GM21515 (cell line): Measurements from ENCODE around the gene COL3A1.

ENCODE experiments used
- ATAC-seq: cut with Tn5 transposase; IDR thresholded peaks from one replicate; pipeline ENCODE4 v1.9.1; 2021; ENCODE audit not compliant: unreplicated experiment

COL3A1 gene

DNA sequence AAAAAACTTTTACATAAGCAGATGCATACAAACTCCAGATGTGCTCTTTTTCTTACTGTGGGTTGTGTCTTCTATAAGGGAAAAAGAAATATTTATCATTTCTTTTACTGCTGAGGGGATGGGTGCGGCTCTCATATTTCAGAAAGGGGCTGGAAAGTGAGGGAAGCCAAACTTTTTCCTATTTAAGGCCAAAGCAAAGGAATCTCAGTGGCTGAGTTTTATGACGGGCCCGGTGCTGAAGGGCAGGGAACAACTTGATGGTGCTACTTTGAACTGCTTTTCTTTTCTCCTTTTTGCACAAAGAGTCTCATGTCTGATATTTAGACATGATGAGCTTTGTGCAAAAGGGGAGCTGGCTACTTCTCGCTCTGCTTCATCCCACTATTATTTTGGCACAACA is at the start of gene COL3A1:
TSS of gene COL3A1 (plus strand) at position 210 of the 400 bp plus-strand sequence. CDS start at position 327, 117 bp downstream.
- ATAC-seq = no peak

DNA sequence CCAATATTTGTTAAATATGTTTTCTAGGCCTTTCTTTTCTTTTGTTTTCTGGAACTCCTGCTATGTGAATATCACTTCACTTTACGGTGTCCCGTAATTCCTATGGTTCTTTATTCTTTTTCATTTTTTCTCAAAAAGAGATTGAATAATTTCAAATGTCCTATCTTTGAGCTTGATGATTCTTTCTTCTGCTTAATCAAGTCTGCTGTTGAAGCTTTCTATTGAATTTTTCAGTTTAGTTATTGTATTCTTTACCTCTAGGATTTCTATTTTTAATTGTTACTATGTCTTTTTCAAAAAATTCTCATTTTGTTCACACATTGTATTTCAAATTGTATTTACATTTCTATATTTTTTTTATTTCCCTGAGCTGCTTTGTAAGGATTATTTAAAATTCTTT is 45.5 kb upstream of the COL3A1 start:
- no peak for ATAC-seq

DNA sequence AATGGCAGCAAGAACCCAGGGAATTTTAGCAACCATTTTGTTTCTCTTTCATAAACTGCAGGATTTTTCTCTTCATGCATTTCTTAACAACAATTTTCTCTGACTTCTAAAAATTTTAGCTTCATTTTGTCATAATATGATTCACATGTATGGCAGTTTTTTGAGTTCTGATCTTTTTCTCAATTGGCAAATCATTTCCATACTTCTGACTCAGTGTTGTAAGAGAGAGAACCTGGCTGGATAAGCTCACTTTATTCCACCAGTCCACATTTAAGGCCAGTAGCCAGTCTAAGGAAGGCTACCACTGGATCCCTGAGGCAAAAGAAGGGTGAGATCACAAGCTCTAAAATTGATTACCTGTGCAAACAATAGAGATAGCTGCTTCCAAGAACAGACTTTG is 42.8 kb upstream of the COL3A1 start:
- ATAC-seq = no peak

DNA sequence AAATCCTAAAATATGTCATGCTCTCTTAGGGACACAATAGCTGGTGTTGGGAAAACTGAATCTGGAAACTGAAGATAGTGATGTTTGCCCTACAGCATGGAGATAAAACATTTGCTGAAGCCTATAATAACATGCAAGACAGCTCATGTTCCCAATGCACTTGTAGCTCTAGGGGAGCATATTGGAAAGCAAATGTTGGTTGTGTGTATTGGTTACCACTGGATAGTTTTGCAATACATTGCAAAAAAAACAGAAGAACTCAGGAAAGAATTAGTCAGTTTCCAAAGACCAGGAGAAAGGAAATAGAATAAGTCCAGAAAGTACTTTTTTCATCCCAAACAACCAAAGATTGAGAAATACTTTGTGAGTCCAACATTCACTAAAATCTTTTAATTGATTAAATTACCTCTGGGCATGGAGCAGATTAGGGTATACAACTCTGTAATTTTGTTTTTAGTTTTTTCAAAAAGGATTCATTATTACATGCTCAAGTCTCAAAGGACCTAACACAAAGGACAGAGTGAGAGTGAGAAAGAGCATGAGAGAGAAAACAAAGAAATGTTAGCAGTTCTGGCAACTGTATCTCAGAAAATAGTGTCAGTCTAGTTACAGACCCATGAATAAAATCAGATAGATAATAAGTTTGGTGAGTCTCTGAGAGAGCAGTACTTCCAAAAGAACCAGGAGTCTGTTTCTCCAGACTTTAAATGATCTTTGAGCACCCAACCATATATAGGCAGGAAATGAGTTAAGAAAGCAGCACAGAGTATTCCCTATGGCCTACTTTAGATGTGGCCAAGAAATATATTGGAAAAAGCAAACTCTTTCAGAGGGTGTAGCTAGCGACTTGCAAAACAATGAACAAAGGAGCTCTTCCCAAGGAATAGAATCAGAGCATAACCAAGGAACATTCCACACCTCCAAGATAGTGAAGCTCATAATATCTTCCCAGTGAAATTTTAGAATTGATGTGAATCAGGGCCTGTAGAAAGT is 36.6 kb upstream of the COL3A1 start:
- no peak for ATAC-seq

DNA sequence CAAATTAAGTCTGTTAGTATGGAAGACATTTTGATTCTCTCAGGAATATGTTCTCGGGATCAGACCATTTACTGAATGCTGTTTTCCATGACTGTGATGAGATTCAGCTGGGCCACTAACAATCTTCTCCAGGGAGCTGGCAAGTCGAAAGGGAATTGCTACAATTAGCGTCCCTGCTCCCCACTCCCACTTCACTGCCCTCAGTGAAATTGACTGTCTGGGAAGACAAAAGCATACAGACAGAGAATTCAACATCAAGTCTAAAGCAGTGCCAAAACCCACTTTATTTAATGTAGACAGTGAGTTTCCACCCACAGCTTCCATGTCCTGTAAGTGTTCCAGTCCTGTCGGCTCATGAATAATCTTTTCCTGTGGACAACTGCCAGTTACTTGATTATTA is 34.0 kb upstream of the COL3A1 start:
- no peak for ATAC-seq

DNA sequence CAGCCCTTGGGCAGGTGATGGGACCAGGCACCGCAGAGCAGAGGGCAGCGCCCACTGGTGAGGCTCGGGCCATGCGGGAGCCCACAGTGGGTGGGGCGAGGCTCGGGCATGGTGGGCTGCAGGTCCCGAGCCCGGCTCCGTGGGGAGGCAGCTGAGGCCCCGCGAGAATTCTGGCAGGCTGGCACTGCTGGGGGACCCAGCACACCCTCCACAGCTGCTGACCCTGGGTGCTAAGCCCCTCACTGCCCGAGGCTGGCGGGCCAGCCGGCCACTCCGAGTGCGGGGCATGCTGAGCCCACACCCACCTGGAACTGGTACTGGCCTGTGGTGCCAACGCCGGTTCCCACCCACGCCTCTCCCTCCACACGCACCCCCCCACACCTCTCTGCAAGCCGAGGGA is 29.7 kb upstream of the COL3A1 start:
- no peak for ATAC-seq

DNA sequence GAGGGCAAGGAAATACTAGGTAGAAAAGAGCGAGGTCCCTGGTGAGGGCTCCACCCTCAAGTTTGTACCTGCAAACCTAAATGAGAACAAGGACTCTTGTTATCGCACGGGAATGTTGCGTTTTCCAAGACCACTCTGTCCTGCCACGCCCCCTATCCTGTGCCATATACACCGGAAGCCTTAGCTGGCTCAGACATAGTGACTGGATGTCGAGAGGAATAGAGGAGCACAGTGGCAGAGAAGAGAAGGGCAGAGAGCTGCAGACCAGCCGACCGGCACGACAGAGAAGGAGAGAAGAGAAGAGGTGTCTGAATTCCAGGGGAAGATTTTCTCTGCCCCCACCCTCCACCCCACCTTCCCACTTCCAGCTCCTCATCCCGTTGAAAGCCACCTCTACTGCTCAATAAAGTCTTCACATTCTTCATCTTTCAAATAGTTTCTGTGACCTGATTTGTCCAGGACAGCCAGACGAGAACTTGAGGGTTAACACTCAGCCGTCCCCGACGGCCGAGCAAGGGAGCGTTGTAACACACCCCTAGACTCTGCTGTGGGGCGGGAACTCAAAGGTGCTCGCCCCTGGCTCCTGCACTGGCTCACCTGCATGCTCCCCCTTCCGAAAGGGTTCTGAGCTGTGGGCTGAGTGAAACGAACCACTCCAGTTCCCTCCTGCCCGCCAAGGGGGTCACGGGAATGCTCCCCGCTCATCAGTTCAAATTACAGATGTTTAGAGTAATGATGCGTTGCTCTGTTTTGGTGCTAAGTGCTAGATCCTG is 24.9 kb upstream of the COL3A1 start:
- ATAC-seq = no peak

DNA sequence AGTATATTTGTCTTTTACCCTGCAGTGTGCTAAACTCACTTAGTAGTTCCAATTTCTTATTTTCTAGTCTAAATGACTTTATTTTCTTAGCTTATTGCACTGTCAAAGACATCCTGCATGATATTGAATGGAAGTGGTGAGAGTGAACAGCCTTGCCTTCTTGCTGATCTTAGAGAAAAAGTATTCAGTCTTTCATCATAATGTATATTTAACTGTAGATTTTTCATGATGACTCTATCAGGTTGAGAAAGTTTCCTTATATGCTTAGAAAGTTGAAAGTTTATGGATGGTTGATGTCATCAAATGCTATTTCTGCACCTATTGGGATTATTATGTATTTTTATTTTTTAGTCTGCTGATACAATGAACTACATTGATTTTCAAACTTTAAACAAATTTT is 21.3 kb upstream of the COL3A1 start:
- no peak for ATAC-seq

DNA sequence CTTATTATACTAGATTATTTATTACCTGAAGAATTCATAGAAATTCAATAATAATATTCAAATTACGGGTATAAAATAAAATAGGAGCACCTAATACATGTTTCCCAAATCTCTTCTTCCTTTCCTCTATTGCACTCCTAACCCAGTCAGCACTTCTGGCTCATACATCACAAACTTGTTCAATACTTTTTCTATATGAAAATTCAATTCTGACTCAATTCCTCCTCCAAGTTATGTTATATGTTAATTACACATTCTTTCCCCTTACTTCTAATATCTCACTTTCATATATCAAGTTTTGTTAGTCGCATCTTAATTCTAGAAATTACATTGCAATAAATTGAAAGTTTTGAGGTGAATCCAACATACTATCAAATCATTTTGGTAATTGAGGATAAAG is 17.9 kb upstream of the COL3A1 start:
- no peak for ATAC-seq

DNA sequence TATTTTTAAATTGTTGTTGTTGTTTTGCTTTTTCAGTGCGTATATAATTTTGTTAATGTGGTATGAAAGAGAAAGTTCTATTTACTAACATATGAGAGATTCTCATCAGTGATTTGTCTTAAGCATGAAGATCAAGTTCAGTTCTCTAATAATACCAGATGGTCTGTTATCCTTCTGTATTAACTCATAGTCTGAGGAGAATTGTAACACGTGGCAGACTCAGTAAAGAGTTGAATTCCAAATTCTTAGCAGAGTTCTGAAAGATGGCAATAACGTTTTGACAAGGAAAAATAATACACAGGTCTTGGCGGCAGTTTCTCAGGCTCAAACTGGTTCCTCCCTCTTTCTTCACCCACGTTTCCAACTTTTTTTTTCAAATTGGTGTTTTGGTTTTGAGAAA is 17.2 kb upstream of the COL3A1 start:
- ATAC-seq = no peak

DNA sequence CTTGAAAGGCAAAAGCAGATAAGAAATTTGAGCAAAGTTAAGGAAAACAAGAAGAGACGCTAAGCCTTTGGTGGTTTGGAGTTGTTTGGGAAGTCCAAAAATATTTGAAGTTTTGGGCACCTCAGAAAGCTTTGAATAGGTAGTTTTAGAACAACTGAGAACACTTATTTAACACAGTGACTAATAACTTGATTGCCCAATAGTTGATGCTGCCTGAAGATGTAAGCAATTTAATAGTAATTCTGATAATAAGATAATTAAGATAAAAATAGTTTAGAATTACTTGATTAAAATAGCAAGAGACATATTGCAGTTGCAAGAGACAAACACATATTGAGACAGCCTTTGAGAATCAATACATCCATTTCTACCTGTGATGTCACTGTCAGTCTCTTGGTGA is 16.5 kb upstream of the COL3A1 start:
- ATAC-seq = no peak

DNA sequence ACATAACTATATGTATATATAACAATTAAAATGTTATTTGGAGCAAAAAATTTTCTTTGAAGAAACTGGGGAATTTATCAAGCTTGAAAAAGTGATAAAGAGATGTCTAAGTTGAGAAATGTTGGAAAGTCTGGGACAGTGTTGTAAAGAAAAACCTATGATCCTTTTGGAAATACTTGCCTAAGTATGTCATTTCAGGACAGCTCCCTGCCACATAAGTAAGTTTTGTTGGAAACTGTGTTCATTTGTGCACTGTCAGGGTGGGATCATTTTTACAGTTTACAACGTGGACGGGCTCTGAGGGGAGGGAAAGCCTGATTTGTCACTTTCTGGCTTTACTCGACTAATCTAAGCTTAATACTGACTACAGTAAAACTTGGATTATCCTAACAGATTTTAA is 10.4 kb upstream of the COL3A1 start:
- ATAC-seq = no peak

DNA sequence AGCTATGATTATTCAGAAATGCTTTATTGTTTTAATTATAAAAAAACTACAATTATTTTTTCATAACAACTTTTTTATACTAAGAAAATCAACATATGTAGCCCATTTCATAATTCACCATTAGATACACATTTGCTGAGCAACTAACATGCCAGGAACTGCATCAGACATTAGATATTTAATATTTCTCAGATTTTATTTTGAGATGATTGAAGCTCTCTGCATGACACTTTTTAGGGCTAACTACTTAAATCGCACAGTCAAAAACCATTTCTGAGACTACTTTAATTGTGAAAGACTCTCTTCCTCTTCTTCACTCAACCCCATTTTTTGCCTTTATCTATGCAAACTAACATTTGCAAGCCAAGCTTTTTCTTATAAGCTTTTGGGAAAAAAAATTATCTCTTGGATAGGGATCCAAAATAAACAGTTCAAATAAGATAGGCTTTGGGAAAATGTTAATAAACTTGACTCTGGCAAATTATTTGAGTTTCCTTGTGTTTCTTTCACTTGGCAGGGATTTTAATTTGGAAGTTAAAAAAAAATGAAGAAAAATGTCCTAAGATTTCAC is 9.1 kb upstream of the COL3A1 start:
- no peak for ATAC-seq

DNA sequence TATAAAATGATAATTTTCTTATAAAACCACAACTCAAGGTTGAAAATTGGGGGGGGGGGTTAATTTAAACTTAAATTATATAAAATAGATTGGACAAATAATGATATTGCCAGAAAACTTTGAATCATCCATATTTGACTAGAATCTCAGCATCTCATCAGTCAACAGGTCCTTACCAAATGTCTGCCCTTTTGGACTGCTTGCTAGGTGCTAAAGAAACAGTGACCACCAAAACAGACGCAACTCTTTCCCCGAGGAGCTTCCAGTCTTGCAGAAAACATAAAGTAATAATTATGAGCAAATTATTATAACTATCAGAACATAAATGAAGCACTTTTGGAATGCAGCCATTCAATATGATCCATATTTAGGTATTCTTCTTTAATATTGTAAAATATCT is 8.6 kb upstream of the COL3A1 start:
- no peak for ATAC-seq

DNA sequence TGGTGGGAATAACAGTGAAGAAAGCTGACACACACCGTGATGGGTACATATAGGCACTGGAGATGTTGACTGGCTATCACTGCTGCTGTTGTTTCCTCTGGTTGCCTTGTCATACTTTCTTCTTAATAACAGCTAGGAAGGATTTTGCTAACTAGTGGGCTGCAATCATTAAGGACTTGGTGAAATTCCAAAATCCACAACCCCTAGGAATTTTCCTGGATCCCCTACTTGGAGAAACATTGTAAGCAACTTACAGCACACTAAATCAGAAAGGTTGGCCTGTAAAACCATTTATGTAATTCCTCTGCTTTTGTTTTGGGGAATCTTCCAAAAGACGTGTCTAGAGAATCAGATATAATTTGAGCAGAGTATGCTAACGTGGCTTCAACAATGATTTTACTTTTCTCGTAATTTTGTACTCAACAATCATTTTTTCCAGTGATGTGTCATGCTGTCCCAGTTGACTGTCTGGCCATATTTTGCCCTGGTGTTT is 8.0 kb upstream of the COL3A1 start:
- no peak for ATAC-seq

DNA sequence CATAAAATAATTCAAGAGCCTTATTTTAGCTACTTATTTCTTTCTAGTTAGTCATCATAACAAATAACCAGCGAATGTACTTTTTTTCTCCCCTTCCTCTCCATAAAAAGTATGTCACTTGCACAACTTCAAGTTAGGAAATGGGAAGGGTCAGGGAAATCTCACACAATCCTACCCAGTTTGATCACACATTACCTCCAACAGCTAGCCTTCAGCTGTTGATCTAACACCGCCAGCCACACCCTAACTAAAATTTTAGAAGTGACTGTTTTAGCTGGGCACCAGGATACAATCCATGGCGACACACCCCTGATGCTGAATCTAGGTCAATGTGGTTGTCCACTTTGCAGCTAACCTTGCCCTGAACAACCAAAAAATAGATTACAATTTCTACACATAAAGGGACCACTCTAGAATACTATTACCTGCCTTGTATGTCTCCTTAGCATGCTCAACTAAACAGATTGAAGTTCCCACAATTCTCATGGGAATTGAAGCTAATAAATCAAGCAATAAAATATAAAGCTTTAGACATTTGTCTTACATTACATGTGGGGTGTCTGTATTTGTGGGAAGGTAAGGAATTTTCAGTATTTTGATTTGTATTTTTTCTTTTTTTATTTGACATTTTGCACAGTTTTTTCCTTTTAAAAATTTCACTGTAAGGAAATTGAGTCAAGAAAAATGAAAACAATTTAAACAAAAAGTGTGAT is 7.3 kb upstream of the COL3A1 start:
- no peak for ATAC-seq

DNA sequence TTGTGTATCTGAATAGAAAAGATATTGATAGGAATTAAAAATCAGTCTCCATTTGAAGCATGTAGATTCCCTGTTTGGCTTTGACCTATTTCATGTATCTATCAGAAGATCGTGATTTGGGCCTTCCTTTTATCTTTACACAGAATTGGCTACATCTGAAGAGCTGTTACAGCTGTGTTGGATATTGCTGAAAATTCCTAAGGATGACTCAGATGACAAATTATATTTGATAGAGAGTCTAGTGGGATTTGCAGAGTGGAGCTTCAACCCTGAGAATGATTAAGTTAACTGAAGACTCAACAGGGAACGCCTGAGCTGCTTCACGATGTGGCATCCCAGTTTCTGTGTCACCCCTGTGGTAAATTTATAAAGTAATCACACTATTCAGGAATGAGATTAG is 4.9 kb upstream of the COL3A1 start:
- ATAC-seq = no peak

DNA sequence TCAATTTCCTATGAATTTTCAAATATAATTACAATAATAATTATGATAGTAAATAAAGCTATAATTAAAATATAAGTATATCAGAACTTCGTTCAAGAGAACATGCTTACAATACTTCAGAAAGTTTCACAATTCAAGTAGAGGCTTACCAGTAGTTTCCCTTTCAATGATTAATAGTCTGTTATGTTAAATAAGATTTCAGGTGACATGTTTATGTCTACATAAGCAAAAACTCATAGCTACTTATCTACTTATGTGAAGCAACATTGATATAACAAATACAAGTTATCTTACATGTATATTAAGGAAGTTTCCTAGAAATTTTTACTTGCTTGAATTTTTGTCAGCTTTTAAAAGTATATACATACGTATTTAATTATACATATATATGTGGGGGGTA is 4.5 kb upstream of the COL3A1 start:
- no peak for ATAC-seq

DNA sequence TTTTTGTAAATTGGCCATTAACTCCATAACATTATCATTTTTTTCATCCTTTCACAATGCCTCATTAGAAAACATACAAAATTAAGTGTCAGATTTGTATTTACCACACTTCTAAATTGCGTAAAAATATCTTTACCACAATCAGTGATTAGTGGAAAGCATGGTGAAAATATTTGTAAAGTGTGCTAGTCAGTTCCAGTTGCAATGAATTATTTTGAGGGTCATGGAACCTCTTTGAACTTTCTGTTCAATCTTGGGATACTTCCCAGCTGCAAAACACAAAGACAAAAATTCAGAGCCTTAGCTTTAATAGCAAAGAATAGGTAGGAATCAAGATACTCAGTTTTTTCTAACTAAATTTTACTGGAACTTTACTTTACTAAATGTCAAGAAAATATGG is 4.0 kb upstream of the COL3A1 start:
- no peak for ATAC-seq

DNA sequence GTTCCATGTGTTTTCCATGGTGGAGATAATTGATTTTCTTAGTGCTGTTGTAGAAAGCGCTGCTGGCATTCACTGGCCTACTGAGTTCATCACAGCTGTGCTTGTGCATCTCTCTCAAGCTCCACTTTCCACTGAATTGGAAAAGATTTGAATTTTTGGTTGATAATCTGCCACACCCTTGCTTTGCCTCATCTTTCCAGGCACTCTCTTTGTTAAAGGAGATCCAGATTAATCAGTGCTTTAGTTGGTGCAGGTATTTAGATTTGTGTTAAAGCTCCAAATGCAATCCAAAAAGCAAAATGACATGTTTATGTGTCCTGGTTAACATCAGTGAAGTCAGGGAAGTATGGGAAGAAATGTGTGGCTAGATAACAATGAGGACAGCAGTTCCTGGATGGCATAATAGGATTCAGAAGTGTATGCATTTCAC is 2.7 kb upstream of the COL3A1 start:
- no peak for ATAC-seq

DNA sequence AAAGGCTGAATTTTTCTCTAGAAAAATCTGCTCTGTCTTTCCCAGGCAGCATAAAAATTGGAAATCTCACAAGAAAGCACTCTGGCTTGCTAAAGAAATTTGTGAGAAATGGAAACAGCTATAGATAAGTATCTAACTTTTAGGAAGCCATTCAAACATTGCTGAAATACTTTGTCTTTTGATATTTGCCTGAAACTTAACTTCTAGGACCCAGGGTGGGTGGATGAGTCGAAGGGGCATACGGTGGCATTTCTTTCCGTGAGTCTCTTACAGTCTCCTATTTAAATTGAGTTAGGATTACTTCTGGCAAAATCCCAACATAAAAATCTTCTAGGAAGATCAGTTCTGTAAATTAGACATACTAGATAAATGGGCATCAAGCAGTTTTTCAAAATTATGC is 532 bp upstream of the COL3A1 start:
- no peak for ATAC-seq
